Spleen (tissue), 11 donors: ENCODE data around the gene ATP8B2. TPM values are rescaled to one million over a fixed set of nuclear protein-coding genes. Genes with fewer than 3 reads are reported as not detected.
"Not testable (repeated sequence)": the region's sequence is repeated elsewhere in the genome, so short reads cannot be mapped to it uniquely, and the experiment has no call there.

Source experiments
- DNase-seq: peaks from one replicate; pipeline ENCODE4 v3.0.0-alpha.2; 2020
- H3K27ac ChIP-seq, 8 donors: fragments of 200-600 bp; sonication (generic) in 7 of 8; 1 replicate in 4 of 8; 2 replicates in 4 of 8; pipeline versions ENCODE4 v1.5.0 to v1.8.0; 2016 to 2021; ENCODE audit warnings: inconsistent platforms in 4 of 8, mild to moderate bottlenecking in 4 of 8, moderate library complexity in 1 of 8
- H3K27me3 ChIP-seq, 7 donors: fragments of 200-600 bp; sonication (generic) in 6 of 7; replicated peaks in 1 of 7; 1 replicate in 4 of 7; 2 replicates in 3 of 7; pipeline versions ENCODE4 v1.5.0 to v1.8.0; 2016 to 2021; ENCODE audit warnings: inconsistent platforms in 3 of 7, mild to moderate bottlenecking in 1 of 7
- H3K36me3 ChIP-seq, 6 donors: fragments of 200-600 bp; sonication (generic) in 5 of 6; 1 replicate in 4 of 6; 2 replicates in 2 of 6; pipeline versions ENCODE4 v1.5.0 to v1.8.0; 2016 to 2021; ENCODE audit warnings: inconsistent platforms in 2 of 6
- H3K4me1 ChIP-seq, 6 donors: fragments of 200-600 bp; sonication (generic) in 5 of 6; 1 replicate in 3 of 6; 2 replicates in 3 of 6; pipeline versions ENCODE4 v1.5.0 to v1.8.0; 2016 to 2021; ENCODE audit warnings: inconsistent platforms in 3 of 6
- H3K4me3 ChIP-seq, 8 donors: fragments of 200-600 bp; sonication (generic) in 7 of 8; 1 replicate in 4 of 8; 2 replicates in 4 of 8; pipeline versions ENCODE4 v1.5.0 to v1.8.0; 2016 to 2021; ENCODE audit warnings: inconsistent platforms in 4 of 8, mild to moderate bottlenecking in 4 of 8, moderate library complexity in 2 of 8
- H3K9me3 ChIP-seq, 8 donors: fragments of 200-600 bp; sonication (generic) in 7 of 8; 1 replicate in 4 of 8; 2 replicates in 4 of 8; pipeline versions ENCODE4 v1.5.0 to v1.8.0; 2016 to 2021; ENCODE audit warnings: inconsistent platforms in 4 of 8
- CTCF ChIP-seq, 11 experiments: fragments of 200-600 bp in 7 of 11; fragments of 450-650 bp in 4 of 11; sonication (generic) in 4 of 11; IDR thresholded peaks in 8 of 11; conservative IDR thresholded peaks in 3 of 11; 1 replicate in 7 of 11; 2 replicates in 4 of 11; pipeline versions ENCODE4 v1.4.0 to v1.8.0; 2016 to 2021; ENCODE audit warnings: antibody characterized with exemption in 11 of 11, inconsistent platforms in 4 of 11, mild to moderate bottlenecking in 1 of 11
- POLR2A ChIP-seq, 3 donors: fragments of 450-650 bp; IDR thresholded peaks; one replicate each; pipeline ENCODE4 v1.5.1; 2017; ENCODE audit warnings: antibody characterized with exemption in 3 of 3, mild to moderate bottlenecking in 1 of 3
- POLR2AphosphoS5 ChIP-seq, 3 donors: sonication (generic); formaldehyde crosslinking; IDR thresholded peaks; one replicate each; pipeline ENCODE4 v1.5.1; 2017; ENCODE audit warnings: antibody characterized with exemption in 3 of 3
- WGBS, 5 donors: extraction: QIAGEN DNeasy Blood & Tissue Kit in 3 of 5; methylation state at CpG; one replicate each; pipeline versions ENCODE4 v1.1.5 to v1.1.7; 2013 to 2018; 5-methylcytosine and 5-hydroxymethylcytosine counted together
- intact Hi-C: fragments of 100-400 bp; cut with DNase I; formaldehyde crosslinking; loops from one replicate; pipeline ENCODE4 v1.15.0; 2023; ENCODE audit warnings: low total_unique reads
- polyA plus RNA-seq, 3 donors: library from polyadenylated mRNA; stranded (reverse); fragments of 200-250 nt; gene quantifications; one replicate each; pipeline ENCODE4 v1.2.1, GENCODE V29; 2013
- total RNA-seq, 7 donors: library from RNA; depleted of rRNA in 3 of 7; stranded (reverse); fragments of >200 nt in 3 of 7; fragmentation: NEBNext Ultra II Directional in 4 of 7; extraction: Animal tissue kit (Norgen Biotek cat#: 25700) in 4 of 7; gene quantifications; one replicate each; pipeline versions ENCODE4 v1.1.0 to v1.2.1, GENCODE V29; 2016 to 2021
- donor health status: healthy with polysubstance abuse.
- donor health status: DM: no; HTN: no; CAD: no; lungs with moderate emphysema.
- donor health status: DM: no; HTN: no; CAD: no.
- donor health status: Bipolar disorder and iron deficiency.
- donor health status: healthy.
- donor health status: DM: no; HTN: no; CAD: no.
- donor health status: DM: yes; HTN: yes; CAD: no.

Gene ATP8B2
- total and polyA plus RNA-seq, 10 donors, result 5.4 to 107 (median 44.7) TPM

- no peaks in the 10 kb centered on the region for H3K4me1 ChIP-seq
- DNase-seq, result no peak
- WGBS, 5 donors, result 66 to 84% (median 81%) methylated on average over 7 to 9 of the region's 9 CpGs
- no peaks in the 10 kb centered on the region for H3K27me3 ChIP-seq
- TF ChIP-seq CTCF (IDR thresholded peaks at IDR 0.05 in 8 of 11, conservative IDR thresholded peaks at IDR 0.05 in 3 of 11), result no peak
- TF ChIP-seq POLR2A (IDR thresholded peaks at IDR 0.05), result no peak
- TF ChIP-seq POLR2AphosphoS5 (IDR thresholded peaks at IDR 0.05), result no peak
- no peaks in the 10 kb centered on the region for H3K36me3 ChIP-seq
- no peak overlapping the region for H3K4me3 ChIP-seq
- H3K27ac ChIP-seq, result no peak overlapping the region
- H3K9me3 ChIP-seq, result peaks cover 0 to 7% (median 0%) of the 10 kb centered on the region in 8 donors
- intact Hi-C loops, result no loop called here
Observed at GRCh38 chr1:154304664-154305337, 20.5 kb upstream of the ATP8B2 start.

- Histone ChIP-seq H3K4me3 (no peak overlapping the region), H3K9me3 (peaks cover 0 to 7% (median 0%) of the 10 kb centered on the region in 8 donors), H3K27ac (no peak overlapping the region), H3K36me3 (no peaks in the 10 kb centered on the region), H3K4me1 (no peaks in the 10 kb centered on the region), H3K27me3 (no peaks in the 10 kb centered on the region)
- DNase-seq, result no peak
- 79 to 93% (median 88%) methylated on average over 3 of the region's 3 CpGs for WGBS, 5 donors
- no peak for TF ChIP-seq POLR2A (IDR thresholded peaks at IDR 0.05)
- no peak for TF ChIP-seq POLR2AphosphoS5 (IDR thresholded peaks at IDR 0.05)
- TF ChIP-seq CTCF (IDR thresholded peaks at IDR 0.05 in 8 of 11, conservative IDR thresholded peaks at IDR 0.05 in 3 of 11), result no peak
- intact Hi-C loops, result no loop called here
Observed at GRCh38 chr1:154306151-154306550, 19.2 kb upstream of the ATP8B2 start.

GRCh38 chr1:154307670-154308270, 17.6 kb upstream of the ATP8B2 start:
- H3K27ac ChIP-seq, H3K9me3 ChIP-seq, H3K4me1 ChIP-seq, H3K27me3 ChIP-seq, intact Hi-C loops, DNase-seq, H3K36me3 ChIP-seq, H3K4me3 ChIP-seq: not testable (repeated sequence)
- 53 to 65% (median 56%) methylated on average over 4 of the region's 4 CpGs for WGBS, 5 donors

- DNase-seq, H3K27ac ChIP-seq, H3K4me1 ChIP-seq, H3K4me3 ChIP-seq, H3K27me3 ChIP-seq, H3K36me3 ChIP-seq, H3K9me3 ChIP-seq, intact Hi-C loops: not testable (repeated sequence)
- 84 to 90% (median 87%) methylated on average over 7 of the region's 7 CpGs for WGBS, 5 donors
Observed at GRCh38 chr1:154309136-154309535, 16.2 kb upstream of the ATP8B2 start.

GRCh38 chr1:154312229-154313065, 12.9 kb upstream of the ATP8B2 start:
- intact Hi-C loops, H3K27ac ChIP-seq: not testable (repeated sequence)

More at GRCh38 chr1:154312229-154313065, 12.9 kb upstream of the ATP8B2 start:
- 76 to 86% (median 82%) methylated on average over 12 to 13 of the region's 13 CpGs for WGBS, 5 donors
- peaks cover 0 to 27% (median 17%) of the 10 kb centered on the region in 8 donors for H3K9me3 ChIP-seq
- not testable (repeated sequence) for H3K4me1 ChIP-seq, DNase-seq, H3K4me3 ChIP-seq, H3K27me3 ChIP-seq, H3K36me3 ChIP-seq
